Cardiac muscle cell (in vitro differentiated cells and primary cell): ENCODE measurements around the gene SPARC. TPM values are rescaled to one million over a fixed set of nuclear protein-coding genes. Genes with fewer than 3 reads are reported as not detected.

Source experiments
- DNase-seq, 2 donors: peaks; one replicate each; pipeline versions ENCODE4 v3.0.0 to v3.0.0-alpha.2; 2010 to 2017; ENCODE audit warnings: low read depth in 1 of 2, low spot score in 1 of 2
- H3K27ac ChIP-seq: fragments of 200-600 bp; sonication (generic); 2 replicates; pipeline ENCODE4 v1.5.1; 2016
- H3K27me3 ChIP-seq: fragments of 200-600 bp; sonication (generic); 2 replicates; pipeline ENCODE4 v1.6.0; 2016; ENCODE audit warnings: control low read depth
- H3K36me3 ChIP-seq: fragments of 200-600 bp; sonication (generic); 2 replicates; pipeline ENCODE4 v1.5.1; 2016; ENCODE audit warnings: control low read depth
- H3K4me1 ChIP-seq: fragments of 200-600 bp; sonication (generic); 2 replicates; pipeline ENCODE4 v1.8.1; 2017; ENCODE audit warnings: low read depth, mild to moderate bottlenecking, mixed run types
- H3K4me3 ChIP-seq: fragments of 200-600 bp; sonication (generic); 2 replicates; pipeline ENCODE4 v1.5.1; 2016; ENCODE audit warnings: mild to moderate bottlenecking
- H3K9me3 ChIP-seq: fragments of 200-600 bp; sonication (generic); 2 replicates; pipeline ENCODE4 v1.5.1; 2017; ENCODE audit warnings: low read depth, mild to moderate bottlenecking, control low read depth
- polyA plus RNA-seq: library from polyadenylated mRNA; unstranded; fragments of >200 nt; fragmentation: Nextera tagmentation; extraction: Ambion mirVana; gene quantifications from 2 replicates; pipeline ENCODE4 v1.2.1, GENCODE V29; 2016
- total RNA-seq: library from RNA; depleted of rRNA; stranded (reverse); fragments of >200 nt; gene quantifications from 2 replicates; pipeline ENCODE4 v1.2.3, GENCODE V29; 2016
- TF ChIP-seq, protein P1 (sequence below): IDR thresholded peaks from 2 replicates; pipeline ENCODE4 v1.5.1; 2012; ENCODE audit warnings: low read depth, mild to moderate bottlenecking, low read length

SPARC gene
- total and polyA plus RNA-seq, 2 experiments from 2014 or later = 130 to 705 TPM

DNA sequence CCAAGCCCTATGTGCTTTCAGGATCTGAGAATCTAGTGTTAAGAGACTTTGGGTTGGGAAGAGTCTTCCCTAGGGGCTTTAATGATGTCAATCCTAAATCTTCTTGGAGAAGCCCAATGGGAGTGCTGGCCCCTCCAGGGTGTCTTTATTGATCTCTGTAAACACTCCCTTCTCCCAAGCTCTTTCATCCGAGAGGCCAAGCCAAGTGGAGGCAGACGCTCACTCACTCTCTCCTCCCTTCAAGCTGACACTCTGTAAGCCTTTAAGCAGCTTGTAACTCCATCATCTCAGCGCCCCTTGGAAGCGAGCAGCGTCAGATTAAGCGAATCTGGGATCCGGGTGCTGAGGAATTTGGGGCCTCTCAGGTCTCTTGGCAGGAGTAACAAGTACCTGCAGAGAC is 37.7 kb downstream of the SPARC start:
- Histone ChIP-seq H3K27ac (no peak overlapping the region), H3K4me1 (no peaks in the 10 kb centered on the region), H3K9me3 (no peaks in the 10 kb centered on the region), H3K27me3 (no peaks in the 10 kb centered on the region), H3K36me3 (no peaks in the 10 kb centered on the region), H3K4me3 (no peak overlapping the region)
- no peak for DNase-seq
- TF ChIP-seq, protein P1, sequence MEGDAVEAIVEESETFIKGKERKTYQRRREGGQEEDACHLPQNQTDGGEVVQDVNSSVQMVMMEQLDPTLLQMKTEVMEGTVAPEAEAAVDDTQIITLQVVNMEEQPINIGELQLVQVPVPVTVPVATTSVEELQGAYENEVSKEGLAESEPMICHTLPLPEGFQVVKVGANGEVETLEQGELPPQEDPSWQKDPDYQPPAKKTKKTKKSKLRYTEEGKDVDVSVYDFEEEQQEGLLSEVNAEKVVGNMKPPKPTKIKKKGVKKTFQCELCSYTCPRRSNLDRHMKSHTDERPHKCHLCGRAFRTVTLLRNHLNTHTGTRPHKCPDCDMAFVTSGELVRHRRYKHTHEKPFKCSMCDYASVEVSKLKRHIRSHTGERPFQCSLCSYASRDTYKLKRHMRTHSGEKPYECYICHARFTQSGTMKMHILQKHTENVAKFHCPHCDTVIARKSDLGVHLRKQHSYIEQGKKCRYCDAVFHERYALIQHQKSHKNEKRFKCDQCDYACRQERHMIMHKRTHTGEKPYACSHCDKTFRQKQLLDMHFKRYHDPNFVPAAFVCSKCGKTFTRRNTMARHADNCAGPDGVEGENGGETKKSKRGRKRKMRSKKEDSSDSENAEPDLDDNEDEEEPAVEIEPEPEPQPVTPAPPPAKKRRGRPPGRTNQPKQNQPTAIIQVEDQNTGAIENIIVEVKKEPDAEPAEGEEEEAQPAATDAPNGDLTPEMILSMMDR = no peak

DNA sequence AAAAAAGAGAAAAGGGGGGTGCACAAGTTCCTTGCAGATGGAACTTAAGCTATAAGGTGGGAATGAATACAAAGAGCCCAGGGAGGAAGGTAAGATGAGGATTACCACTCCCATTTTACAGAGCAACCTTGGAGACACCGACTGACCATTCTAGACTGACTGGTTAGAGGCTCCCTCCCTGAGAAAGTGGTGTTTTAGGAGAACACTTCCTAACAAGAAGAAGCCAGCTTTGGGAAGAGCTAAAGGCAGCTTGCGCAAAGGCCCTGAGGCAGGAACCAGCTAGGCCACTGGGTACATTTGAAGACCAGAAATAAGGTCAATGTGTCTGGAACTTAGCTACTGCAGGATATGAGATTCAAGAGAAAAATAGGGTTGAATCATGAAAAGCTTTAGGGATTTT is 38.6 kb downstream of the SPARC start:
- Histone ChIP-seq H3K4me3 (no peak overlapping the region), H3K36me3 (no peaks in the 10 kb centered on the region), H3K9me3 (no peaks in the 10 kb centered on the region), H3K27me3 (no peaks in the 10 kb centered on the region), H3K4me1 (no peaks in the 10 kb centered on the region), H3K27ac (no peak overlapping the region)
- TF ChIP-seq, protein P1 = no peak
- DNase-seq = no peak

DNA sequence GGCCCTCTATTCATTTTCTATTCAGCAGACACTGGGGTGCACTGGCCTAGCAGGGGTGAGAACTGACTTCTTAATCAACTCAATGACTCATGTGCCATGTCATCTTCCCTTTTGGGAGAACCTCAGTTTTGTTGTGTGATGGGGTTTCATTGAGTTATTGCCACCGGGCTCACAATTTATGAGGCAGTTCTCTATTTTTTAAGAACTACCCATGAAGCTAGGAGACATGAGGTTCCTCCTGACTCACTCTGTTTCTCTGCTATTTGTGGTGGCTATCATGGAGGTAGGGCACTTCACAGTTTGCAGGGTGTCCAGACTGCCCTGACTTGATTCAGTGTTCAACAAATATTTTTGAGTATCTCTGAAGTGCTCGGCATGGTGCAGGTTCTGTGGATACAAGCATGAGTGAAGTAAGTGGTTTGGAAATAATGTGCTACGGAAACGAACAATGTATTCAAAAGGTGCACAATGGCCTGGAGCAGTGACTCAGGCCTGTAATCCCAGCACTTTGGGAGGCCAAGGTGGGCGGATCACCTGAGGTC is 39.3 kb downstream of the SPARC start:
- Histone ChIP-seq H3K9me3 (no peaks in the 10 kb centered on the region), H3K27me3 (no peaks in the 10 kb centered on the region), H3K4me1 (no peaks in the 10 kb centered on the region), H3K27ac (no peak overlapping the region), H3K36me3 (no peaks in the 10 kb centered on the region), H3K4me3 (no peak overlapping the region)
- TF ChIP-seq, protein P1 = no peak
- DNase-seq = no peak

DNA sequence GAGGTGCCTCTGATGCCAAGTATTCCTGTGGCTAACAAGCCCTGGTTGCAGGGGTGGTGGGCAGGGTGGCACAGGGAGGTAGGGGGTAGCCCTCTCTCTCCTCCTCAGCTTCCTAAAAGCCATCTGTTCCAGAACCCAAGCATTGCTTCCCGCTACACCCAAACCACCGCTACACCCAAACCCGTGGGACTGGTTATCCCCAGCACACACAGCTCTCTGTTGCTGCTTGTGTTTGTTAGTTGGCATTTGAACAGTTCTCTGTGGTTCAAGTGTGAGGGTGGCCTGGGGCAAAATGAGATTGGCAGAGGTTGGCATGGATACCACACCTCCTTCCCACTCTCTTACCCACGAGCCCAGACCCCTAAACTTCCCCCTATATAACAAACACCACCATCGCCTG is 40.4 kb downstream of the SPARC start:
- no peak for DNase-seq
- H3K4me1 ChIP-seq = no peaks in the 10 kb centered on the region
- H3K27me3 ChIP-seq = no peaks in the 10 kb centered on the region
- H3K4me3 ChIP-seq = no peak overlapping the region
- H3K27ac ChIP-seq = no peak overlapping the region
- H3K9me3 ChIP-seq = no peaks in the 10 kb centered on the region
- TF ChIP-seq, protein P1 = no peak
- no peaks in the 10 kb centered on the region for H3K36me3 ChIP-seq

GRCh38 chr5:151643388-151643787 is 43.3 kb downstream of the SPARC start:
- Histone ChIP-seq H3K9me3 (no peaks in the 10 kb centered on the region), H3K4me1 (no peaks in the 10 kb centered on the region), H3K27ac (no peak overlapping the region), H3K27me3 (no peaks in the 10 kb centered on the region), H3K36me3 (no peaks in the 10 kb centered on the region), H3K4me3 (no peak overlapping the region)
- no peak for DNase-seq
- TF ChIP-seq, protein P1 = no peak
